ENCODE measurements around the gene DNAH12.
A peak's percentile ranks its signal among the peaks of the same experiment; 100 is the strongest.

DNAH12 gene, protein sequence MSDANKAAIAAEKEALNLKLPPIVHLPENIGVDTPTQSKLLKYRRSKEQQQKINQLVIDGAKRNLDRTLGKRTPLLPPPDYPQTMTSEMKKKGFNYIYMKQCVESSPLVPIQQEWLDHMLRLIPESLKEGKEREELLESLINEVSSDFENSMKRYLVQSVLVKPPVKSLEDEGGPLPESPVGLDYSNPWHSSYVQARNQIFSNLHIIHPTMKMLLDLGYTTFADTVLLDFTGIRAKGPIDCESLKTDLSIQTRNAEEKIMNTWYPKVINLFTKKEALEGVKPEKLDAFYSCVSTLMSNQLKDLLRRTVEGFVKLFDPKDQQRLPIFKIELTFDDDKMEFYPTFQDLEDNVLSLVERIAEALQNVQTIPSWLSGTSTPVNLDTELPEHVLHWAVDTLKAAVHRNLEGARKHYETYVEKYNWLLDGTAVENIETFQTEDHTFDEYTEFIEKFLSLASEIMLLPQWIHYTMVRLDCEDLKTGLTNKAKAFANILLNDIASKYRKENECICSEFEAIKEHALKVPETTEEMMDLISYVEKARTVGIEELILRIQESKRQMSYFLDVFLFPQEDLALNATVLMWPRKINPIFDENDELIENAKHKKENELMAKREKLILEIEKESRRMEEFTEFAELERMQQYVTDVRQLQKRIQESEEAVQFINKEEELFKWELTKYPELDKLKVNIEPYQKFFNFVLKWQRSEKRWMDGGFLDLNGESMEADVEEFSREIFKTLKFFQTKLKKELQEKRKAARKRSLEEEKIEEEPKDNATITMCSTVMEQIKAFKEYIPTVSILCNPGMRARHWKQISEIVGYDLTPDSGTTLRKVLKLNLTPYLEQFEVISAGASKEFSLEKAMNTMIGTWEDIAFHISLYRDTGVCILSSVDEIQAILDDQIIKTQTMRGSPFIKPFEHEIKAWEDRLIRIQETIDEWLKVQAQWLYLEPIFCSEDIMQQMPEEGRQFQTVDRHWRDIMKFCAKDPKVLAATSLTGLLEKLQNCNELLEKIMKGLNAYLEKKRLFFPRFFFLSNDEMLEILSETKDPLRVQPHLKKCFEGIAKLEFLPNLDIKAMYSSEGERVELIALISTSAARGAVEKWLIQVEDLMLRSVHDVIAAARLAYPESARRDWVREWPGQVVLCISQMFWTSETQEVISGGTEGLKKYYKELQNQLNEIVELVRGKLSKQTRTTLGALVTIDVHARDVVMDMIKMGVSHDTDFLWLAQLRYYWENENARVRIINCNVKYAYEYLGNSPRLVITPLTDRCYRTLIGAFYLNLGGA (N-terminal part only)

DNA sequence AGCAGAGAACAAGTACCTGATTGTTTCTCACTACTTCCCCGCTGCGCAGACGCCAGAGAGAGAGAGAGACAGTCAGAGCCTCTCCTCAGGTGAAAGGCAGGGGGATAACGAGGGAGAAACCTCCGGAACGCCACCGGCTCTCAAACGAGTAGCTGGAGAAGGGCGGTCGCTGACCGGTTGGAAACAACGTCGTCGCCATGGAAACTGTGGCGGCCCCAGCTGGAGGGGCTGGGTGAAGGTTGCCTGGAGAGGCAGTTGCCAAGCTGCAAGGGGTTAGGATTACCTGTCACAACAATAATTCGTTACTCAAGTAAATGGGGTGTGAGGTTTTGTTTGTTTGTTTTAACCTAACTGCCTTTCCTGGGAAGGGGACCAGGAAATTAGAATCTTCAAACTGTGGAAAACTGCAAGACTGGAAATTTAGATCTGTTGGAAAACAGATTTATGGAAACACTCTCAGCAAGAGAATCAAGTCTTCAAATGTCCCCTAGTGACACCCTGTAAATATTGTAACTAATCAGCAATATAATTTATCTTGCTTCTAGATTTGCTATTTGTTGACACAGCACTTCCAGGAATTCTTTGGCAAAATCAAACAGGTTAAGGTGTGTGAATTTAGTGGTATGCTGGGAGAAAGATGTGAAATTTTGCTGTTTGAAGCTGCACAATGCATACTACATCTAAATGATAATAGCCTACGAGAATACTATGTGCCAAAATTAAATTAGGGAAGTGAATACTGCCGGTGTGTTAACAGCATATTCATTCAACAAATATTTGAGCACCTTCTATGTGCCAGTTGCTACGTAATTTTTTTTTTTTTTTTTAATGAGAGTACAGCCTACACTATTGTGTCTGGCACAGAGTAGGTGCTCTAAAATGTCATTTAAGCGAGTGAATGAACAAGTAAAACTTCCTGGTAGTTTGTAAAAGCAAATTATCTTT, at the start of gene DNAH12:
TSS of gene DNAH12 (minus strand) at position 164 of the 945 bp plus-strand sequence. CDS start 1,474 bp downstream, outside the sequence.
- no peak for DNase-seq (ENCODE audit: low read depth, low spot score)

DNA sequence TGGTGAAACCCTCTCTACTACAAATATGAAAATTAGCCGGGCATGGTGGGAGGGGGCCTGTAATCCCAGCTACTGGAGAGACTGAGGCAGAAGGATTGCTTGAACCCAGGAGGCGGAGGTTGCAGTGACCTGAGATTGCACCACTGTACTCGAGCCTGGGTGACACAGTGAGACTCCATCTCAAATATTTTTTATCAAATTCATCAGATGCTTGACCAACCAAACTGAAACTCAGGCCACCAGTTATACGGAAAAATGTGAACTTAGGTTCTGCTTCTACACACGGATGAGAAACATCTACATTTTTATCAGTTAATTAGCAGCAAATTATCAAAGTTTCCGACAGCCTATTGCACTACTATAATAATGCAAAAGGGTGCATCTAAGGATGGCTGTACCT, 48.2 kb upstream of the DNAH12 start:
- no peak for DNase-seq (ENCODE audit: low read depth, low spot score)

DNA sequence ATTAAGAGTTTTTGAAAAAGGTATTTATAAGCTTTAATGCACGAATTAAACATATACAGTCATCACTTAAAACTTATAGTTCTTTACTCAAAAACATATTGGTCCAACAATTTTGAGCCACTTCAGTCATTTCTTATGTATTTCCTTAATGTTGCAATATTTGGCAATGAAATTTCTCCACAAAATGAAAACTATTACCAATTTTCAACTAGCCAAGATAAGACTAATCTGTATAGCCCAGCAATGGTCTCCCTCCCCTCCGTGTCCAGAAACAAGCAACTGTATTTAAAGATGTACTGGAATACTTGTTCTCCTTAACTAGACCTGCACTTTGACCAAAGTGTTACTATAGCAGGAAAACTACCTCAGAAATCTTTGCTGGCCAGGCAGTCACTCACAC, 43.8 kb upstream of the DNAH12 start:
- no peak for DNase-seq (ENCODE audit: low read depth, low spot score)

DNA sequence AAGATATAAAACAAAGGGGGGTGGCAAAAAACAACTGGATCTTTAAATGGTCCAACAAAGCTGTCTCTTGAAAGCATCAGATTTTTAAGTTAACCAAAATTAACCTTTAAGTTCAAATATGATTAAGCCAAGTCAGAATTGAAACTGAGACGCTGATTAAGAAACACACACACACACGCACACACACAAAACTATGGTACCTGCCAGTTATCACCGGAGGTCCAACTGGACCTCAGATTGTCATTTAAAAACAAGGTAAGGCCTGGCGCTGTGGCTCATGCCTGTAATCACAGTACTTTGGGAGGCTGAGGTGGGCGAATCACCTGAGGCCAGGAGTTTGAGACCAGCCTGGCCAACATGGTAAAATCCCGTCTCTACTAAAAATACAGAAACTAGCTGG, 42.6 kb upstream of the DNAH12 start:
- DNase-seq (ENCODE audit: low read depth, low spot score): no peak

DNA sequence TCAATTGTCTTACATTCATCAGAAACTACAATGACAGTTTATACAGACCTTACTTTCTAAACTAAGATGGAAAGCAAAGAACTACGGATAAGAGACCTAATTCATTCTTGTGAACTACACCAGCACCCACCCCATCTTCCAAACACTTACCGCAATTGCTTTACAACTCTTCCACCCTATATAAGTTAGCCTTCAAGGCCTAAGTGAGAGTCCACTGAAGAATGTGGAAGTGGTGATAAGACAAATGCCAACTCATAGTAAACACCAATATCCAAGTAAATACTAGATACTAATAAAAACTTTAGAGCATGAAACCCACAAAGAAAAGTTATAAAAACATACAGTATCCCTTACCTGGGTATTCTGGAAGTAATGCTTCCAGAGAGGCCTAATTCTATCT, 39.4 kb upstream of the DNAH12 start:
- no peak for DNase-seq (ENCODE audit: low read depth, low spot score)

DNA sequence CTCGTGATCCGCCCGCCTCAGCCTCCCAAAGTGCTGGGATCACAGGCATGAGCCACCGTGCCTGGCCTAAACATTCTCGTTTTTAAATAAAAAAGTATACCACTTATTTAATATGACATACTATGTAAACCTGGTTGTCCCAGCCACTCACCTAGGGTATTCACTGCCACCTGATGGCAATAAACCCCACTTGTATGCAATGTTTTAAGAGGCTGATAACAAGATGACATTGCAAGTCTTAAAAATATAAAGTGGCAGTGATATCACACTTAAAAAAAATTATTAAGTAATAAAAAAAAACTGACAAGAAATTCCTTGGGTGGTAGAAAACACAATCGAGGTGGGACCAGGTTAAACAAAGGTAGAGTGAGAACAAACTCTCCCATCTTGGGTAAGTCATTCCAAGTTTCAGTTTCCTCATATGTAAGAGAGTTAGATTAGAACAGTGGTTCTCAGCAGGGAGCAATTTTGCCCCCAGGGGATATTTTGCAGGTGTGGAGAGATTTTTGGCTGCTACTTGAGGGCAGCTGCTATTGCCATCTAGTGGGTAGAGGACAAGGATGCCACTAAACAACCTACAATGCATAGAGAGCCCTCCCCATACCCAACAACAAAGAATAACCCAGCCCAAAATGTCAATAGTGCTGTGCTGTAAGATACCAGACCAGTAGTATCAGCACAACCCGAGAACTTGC, 38.5 kb upstream of the DNAH12 start:
- no peak for DNase-seq (ENCODE audit: low read depth, low spot score)

DNA sequence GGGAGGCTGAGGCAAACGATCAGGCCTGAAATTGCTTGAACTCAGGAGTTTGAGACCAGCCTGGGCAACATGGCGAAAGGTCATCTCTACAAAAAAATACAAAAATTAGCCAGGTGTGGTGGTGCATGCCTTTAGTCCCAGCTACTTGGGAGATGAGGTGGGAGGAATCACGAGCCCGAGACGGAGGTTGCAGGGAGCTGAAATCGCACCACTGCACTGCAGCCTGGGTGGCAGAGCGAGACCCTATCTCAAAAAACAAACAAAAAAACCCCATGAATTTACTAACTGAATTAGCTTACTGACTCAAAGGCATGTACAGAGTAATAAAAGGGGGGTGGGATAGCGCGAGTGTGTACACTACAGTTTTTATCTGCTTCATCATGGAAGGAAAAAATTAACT, 33.7 kb upstream of the DNAH12 start:
- DNase-seq (ENCODE audit: low read depth, low spot score): no peak

DNA sequence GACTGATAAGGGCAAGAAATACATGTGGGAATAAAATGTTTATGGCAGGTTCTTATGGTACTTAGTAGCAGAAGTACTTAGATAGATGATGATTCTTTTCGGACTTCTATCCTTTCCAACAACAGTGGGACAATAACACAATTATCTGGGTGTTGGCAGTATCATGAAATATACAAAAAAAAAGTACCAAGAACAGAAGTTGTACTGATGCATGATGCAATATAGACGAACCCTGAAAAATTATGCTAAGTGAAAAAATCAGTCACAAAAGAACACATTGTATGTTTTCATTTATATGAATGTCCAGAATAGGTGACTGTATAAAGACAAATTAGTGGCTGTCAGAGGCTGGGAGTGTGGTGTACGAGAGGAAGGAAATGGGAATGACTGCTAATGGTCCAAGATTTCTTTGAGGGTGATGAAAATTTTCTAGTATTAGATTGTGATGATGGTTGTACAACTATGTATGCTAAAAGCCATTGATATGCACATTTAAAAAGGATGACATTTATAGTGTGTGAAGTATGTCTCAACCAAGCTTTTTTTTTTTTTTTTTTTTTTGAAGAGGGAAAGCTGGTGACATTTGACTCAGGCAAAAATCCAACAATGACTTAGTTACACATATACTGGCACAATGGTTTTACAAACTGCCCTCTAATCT, 32.0 kb upstream of the DNAH12 start:
- DNase-seq (ENCODE audit: low read depth, low spot score): no peak

DNA sequence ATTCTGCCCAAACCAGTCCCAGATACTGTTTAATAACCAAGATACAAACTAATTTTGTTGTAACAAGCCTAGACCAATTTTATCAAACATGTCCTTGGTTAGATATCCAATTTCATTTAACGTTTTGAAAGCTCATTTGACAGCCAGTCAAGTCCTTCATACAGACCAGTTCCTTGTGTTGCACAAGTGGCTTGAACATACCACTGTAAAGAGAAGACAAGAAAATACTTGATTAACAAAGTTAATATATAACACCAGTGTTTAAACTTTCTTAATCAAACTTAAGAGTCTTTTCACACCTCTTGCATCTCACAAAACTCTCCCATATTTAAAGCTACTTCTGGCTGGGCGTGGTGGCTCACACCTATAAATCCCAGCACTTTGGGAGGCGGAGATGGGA, 28.0 kb upstream of the DNAH12 start:
- DNase-seq (ENCODE audit: low read depth, low spot score): no peak

DNA sequence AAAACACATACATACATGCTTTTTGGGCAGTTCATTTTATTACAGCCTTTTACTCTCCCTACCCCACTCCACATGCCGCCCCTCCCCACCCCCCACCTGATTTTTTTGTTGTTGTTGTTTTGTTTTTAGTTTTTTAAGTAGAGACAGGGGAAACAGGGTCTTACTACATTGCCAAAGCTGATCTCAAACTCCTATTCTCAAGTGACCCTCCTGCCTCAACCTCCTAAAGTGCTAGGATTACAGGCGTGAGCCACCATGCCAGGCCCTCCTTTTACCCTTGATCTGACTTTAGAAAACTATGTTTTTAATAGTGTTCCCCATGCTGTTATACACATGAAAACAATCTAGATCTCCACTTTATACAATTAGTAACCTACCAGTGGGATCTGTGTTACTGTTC, 26.7 kb upstream of the DNAH12 start:
- no peak for DNase-seq (ENCODE audit: low read depth, low spot score)

DNA sequence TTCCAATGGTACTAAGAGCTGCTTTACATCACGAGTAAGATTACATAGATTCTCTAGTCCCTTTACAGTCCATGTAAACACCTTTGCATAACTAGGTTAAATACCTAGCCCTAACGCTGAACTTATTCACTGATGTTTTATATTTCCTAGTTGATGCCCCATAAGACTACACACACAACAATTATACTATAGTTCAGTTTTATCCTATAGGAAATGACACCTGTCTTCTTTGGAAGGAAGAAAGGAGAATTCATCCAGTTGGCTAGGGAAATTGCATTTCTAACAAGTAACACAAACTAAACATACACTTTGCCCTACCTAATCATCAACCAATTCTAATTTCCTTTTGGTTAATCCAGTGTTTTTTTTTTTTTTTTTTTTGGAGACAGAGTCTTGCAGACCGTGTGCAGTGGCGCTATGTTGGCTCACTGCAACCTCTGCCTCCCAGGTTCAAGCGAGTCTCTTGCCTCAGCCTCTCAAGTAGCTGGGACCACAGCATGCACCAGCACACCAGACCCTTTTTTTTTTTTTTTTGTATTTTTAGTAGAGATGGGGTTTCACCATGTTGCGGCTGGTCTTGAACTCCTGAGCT, 25.8 kb upstream of the DNAH12 start:
- no peak for DNase-seq (ENCODE audit: low read depth, low spot score)

DNA sequence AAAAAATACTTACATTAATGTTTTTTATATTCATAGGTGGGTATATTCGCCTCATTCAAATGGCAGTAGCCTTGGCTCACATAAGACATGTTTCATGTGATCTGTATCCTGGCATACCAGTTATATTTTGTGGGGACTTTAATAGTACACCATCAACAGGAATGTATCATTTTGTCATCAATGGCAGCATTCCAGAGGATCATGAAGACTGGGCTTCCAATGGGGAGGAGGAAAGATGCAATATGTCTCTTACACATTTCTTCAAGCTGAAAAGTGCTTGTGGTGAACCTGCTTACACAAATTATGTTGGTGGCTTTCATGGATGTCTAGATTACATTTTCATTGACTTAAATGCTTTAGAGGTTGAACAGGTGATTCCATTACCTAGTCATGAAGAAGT, 15.4 kb upstream of the DNAH12 start:
- DNase-seq (ENCODE audit: low read depth, low spot score): no peak

DNA sequence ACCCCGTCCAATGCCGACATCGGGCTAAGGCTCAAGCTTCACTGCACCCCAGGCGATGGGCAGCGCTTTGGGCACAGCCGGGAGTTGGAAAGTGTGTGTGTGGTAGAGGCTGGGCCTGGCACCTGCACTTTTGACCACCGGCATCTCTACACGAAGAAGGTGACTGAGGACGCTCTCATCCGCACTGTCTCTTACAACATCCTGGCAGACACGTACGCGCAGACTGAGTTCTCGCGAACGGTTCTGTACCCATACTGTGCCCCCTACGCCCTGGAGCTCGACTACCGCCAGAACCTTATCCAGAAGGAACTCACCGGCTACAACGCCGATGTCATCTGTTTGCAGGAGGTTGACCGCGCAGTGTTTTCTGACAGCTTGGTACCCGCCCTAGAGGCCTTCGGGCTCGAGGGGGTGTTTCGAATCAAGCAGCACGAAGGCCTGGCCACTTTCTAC, 13.0 kb upstream of the DNAH12 start:
- DNase-seq (ENCODE audit: low read depth, low spot score): peak; percentile 6

DNA sequence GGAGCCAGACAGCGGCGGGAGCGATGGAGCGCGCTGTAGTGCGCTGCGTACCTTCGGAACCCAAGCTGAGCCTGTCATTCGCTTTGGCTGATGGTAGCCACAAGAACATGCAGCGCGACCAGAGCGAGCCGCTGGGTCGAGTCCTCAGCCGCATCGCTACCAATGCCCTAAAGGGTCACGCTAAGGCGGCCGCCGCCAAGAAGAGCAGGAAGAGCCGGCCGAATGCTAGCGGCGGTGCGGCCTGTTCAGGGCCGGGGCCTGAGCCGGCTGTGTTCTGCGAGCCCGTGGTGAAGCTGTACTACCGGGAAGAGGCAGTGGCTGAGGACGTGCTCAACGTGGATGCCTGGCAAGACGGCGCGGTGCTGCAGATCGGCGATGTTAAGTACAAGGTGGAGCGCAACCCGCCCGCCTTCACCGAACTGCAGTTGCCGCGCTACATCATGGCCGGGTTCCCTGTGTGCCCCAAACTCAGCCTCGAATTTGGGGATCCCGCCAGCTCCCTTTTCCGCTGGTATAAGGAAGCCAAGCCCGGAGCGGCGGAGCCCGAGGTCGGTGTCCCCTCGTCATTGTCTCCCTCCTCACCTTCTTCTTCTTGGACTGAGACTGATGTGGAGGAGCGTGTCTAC, 12.4 kb upstream of the DNAH12 start:
- no peak for DNase-seq (ENCODE audit: low read depth, low spot score)

DNA sequence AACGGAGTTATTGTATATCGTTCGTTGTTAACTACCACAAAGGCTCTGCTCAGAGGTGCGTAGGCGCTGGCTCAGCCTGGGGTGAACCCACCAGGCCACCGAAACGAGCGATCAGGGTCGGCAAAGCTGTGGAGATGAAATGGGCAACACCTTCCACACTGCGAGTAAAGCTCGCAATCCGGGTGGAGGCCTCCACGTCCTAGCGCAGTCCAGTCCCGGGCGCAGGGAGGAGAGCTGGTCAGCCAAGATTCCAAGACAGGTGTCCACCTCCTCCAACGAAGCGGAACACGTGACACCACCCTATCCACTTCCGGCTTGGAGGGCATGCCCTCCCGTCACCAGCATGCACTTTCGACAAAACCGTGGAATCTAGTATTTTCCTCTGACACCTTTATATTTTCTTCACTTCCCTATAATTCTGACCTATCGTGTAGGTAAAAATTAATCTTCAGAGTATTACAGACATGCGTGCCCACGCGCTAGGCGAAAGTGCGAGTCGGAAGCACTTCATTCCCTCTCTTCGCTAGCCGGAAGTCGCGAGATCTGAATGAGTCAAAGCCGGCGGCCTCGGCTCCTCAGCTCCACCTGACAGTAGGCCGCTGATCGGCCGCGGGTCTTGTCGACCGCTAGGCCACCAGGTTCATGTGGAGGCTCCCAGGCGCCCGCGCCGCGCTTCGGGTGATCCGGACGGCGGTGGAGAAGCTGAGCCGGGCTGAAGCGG, 11.8 kb upstream of the DNAH12 start, which contains the start of gene PDE12:
TSS of gene PDE12 (plus strand) at position 537 of the 721 bp plus-strand sequence. CDS start at position 643, 106 bp downstream.
- peak; percentile 69 for DNase-seq (ENCODE audit: low read depth, low spot score)

DNA sequence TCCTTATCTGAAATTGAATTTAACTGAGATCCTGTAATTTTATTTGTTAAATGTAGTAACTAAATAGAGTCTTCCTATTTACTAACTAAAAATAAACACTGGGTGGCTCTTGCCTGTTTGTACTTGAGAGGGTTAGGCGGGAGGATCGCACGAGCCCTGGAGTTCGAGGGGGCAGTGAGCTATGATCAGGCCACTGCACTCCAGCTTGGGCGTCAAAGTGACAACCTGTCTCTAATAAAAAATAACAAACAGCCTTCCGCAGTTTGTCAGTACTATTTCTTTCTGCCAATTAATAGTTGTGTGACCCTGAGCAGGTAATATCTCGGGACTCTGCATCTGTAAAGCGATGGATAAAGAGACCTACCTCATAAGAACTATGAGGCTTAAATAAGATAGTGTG, 11.2 kb upstream of the DNAH12 start:
- DNase-seq (ENCODE audit: low read depth, low spot score): no peak

DNA sequence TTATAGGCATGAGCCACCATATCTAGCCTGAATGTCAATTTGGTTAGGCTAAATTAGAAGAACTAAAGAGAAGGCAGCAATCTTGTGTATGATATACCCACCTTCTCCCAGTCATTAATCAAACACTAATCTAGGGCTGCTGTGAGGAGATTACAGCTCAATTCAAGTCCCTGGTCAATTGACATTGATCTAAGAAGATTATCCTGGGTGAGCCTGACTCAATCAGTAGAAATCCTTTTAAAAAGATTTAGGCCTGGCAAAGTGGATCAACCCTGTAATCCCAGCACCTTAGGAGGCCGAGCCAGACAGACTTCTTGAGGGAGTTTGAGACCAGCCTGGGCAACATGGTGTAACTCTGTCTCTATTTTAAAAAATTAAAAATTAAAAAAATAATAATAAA, 2.5 kb upstream of the DNAH12 start:
- no peak for DNase-seq (ENCODE audit: low read depth, low spot score)

All from activated CD4-positive, CD25-positive, alpha-beta regulatory T cell treated with anti-CD3 and anti-CD28 coated beads, Interleukin-2, amount 50 U/mL, for 16 hours (primary cell).